ENCODE results near the gene SPATA31D4.

- no peak for TF ChIP-seq POLR2AphosphoS5 (IDR thresholded peaks at IDR 0.05)
- TF ChIP-seq, protein P1, sequence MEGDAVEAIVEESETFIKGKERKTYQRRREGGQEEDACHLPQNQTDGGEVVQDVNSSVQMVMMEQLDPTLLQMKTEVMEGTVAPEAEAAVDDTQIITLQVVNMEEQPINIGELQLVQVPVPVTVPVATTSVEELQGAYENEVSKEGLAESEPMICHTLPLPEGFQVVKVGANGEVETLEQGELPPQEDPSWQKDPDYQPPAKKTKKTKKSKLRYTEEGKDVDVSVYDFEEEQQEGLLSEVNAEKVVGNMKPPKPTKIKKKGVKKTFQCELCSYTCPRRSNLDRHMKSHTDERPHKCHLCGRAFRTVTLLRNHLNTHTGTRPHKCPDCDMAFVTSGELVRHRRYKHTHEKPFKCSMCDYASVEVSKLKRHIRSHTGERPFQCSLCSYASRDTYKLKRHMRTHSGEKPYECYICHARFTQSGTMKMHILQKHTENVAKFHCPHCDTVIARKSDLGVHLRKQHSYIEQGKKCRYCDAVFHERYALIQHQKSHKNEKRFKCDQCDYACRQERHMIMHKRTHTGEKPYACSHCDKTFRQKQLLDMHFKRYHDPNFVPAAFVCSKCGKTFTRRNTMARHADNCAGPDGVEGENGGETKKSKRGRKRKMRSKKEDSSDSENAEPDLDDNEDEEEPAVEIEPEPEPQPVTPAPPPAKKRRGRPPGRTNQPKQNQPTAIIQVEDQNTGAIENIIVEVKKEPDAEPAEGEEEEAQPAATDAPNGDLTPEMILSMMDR (IDR thresholded peaks at IDR 0.05): no peak
Observed at GRCh38 chr9:81971727-81972126, 43.5 kb downstream of the SPATA31D4 start.

Data from sigmoid colon (tissue), 4 donors.